Measurements from ENCODE around the gene LIPM. TPM values are rescaled to one million over a fixed set of nuclear protein-coding genes. Genes with fewer than 3 reads are reported as not detected.

LIPM gene
- total and polyA plus RNA-seq, 4 experiments from 2014 or later = not detected

- H3K27me3 Mint-ChIP-seq = peaks cover 0 to 1% of the 10 kb centered on the region in 2 donors
- H3K4me3 Mint-ChIP-seq = no peak overlapping the region
- no peak for DNase-seq
- H3K4me3 ChIP-seq (ENCODE audit: low read length in 2 of 2) = no peak overlapping the region
- no peaks in the 10 kb centered on the region for H3K4me1 ChIP-seq (ENCODE audit: insufficient read depth, low read length)
- peaks cover 0 to 2% (median 0%) of the 10 kb centered on the region in 8 donors for H3K9me3 Mint-ChIP-seq
- H3K27ac Mint-ChIP-seq = no peak overlapping the region
- ChIA-PET CTCF (ENCODE audit: partially characterized antibody) (interaction anchor here (1.1 to 1.6 kb wide), 3 partner anchors 34 to 64 kb away, joined by 4 to 10 read pairs (median 4); no protein-coding TSS in a partner anchor), POLR2A (ENCODE audit: partially characterized antibody) (interaction anchor here (2.3 kb wide), 1 partner anchor 10 kb away, joined by 15 read pairs; the partner anchor contains the start of gene STAMBPL1)
- no peaks in the 10 kb centered on the region for H3K9me3 ChIP-seq (ENCODE audit: control insufficient read depth in 1 of 2, low read length in 2 of 2)
- H3K27me3 ChIP-seq (ENCODE audit: insufficient read depth, low read length) = no peaks in the 10 kb centered on the region
- H3K36me3 ChIP-seq (ENCODE audit: insufficient read depth, low read length) = no peaks in the 10 kb centered on the region
- H3K36me3 Mint-ChIP-seq = no peaks in the 10 kb centered on the region
- H3K27ac ChIP-seq (ENCODE audit: low read depth, low read length) = no peak overlapping the region
- intact Hi-C loops (cut with micrococcal nuclease) = no loop called here
- H3K4me1 Mint-ChIP-seq = no peaks in the 10 kb centered on the region
Observed at GRCh38 chr10:88870089-88870488, 67.6 kb downstream of the LIPM start.

Other genes with a start within 250 kb of the LIPM start
- gene RNLS, start 219.4 kb upstream of the LIPM start, total RNA-seq = 1 to 10 TPM; 1.7 to 1.9 TPM
- gene RNLS, start 219.4 kb upstream of the LIPM start, polyA plus RNA-seq = 1 to 10 TPM; 3.5 to 5.8 TPM
- gene LIPJ, start 216.0 kb upstream of the LIPM start, total RNA-seq = under 1 TPM; 0.19 to 0.32 TPM
- not detected for gene LIPJ, start 216.0 kb upstream of the LIPM start, polyA plus RNA-seq
- not detected for gene LIPF, start 138.3 kb upstream of the LIPM start, total RNA-seq
- gene LIPF, start 138.3 kb upstream of the LIPM start, polyA plus RNA-seq = not detected
- gene LIPK, start 96.5 kb upstream of the LIPM start, total RNA-seq = not detected
- not detected for gene LIPK, start 96.5 kb upstream of the LIPM start, polyA plus RNA-seq
- not detected for gene LIPN, start 42.7 kb upstream of the LIPM start, total RNA-seq
- under 1 TPM in 1 of 2 donors, not detected in 1; 0.22 TPM for gene LIPN, start 42.7 kb upstream of the LIPM start, polyA plus RNA-seq
- under 1 TPM in 1 of 2 experiments, not detected in 1; 0.58 TPM for gene ANKRD22, start 49.1 kb downstream of the LIPM start, total RNA-seq
- not detected for gene ANKRD22, start 49.1 kb downstream of the LIPM start, polyA plus RNA-seq
- gene STAMBPL1, start 77.5 kb downstream of the LIPM start, total RNA-seq = 10 to 100 TPM; 37.9 to 43.2 TPM
- 10 to 100 TPM in 1 of 2 donors, 1 to 10 TPM in 1; 5.3 to 12.0 TPM for gene STAMBPL1, start 77.5 kb downstream of the LIPM start, polyA plus RNA-seq
- 10 to 100 TPM in 1 of 2 experiments, 1 to 10 TPM in 1; 9.1 to 13.2 TPM for gene ACTA2, start 150.0 kb downstream of the LIPM start, total RNA-seq
- 10 to 100 TPM; 10.6 to 12.5 TPM for gene ACTA2, start 150.0 kb downstream of the LIPM start, polyA plus RNA-seq
- 10 to 100 TPM; 42.4 to 44.2 TPM for gene FAS, start 188.1 kb downstream of the LIPM start, total RNA-seq
- 10 to 100 TPM; 50.6 to 80.6 TPM for gene FAS, start 188.1 kb downstream of the LIPM start, polyA plus RNA-seq

Measured in CD4-positive, alpha-beta memory T cell (primary cell).